SU-DHL-6 (cell line): Measurements from ENCODE around the gene SMCHD1.
"Not testable (repeated sequence)": the region's sequence is repeated elsewhere in the genome, so short reads cannot be mapped to it uniquely, and the experiment has no call there.

ENCODE experiments used
- H2AFZ ChIP-seq: fragments of 200-600 bp; sonication (generic); 2 replicates; pipeline ENCODE4 v1.6.1; 2014; ENCODE audit warnings: low read depth, mild to moderate bottlenecking, moderate library complexity, mixed read lengths, antibody characterized with exemption, low read length; ENCODE audit not compliant: severe bottlenecking
- H3F3A ChIP-seq: fragments of 200-600 bp; shearing (Covaris generic); 2 replicates; pipeline ENCODE4 v1.6.0; 2016; ENCODE audit warnings: antibody characterized with exemption, mild to moderate bottlenecking; ENCODE audit not compliant: insufficient read depth
- H3K27ac ChIP-seq: fragments of 200-600 bp; sonication (generic); 2 replicates; pipeline ENCODE4 v1.5.1; 2016; ENCODE audit warnings: low read depth, mild to moderate bottlenecking, low read length, moderate library complexity, mixed read lengths
- H3K27me3 ChIP-seq: fragments of 200-600 bp; sonication (generic), shearing (Covaris generic); 2 replicates; pipeline ENCODE4 v1.6.0; 2014; ENCODE audit warnings: mild to moderate bottlenecking, low read length
- H3K36me3 ChIP-seq: fragments of 200-600 bp; sonication (generic); 2 replicates; pipeline ENCODE4 v1.6.1; 2014; ENCODE audit warnings: mild to moderate bottlenecking, low read length, mixed read lengths
- H3K4me2 ChIP-seq: fragments of 300-600, 200-600 bp; shearing (Covaris generic), sonication (generic); 2 replicates; pipeline ENCODE4 v1.6.0; 2014; ENCODE audit warnings: low read length, low read depth, mild to moderate bottlenecking; ENCODE audit not compliant: poor library complexity, severe bottlenecking
- H3K4me3 ChIP-seq: fragments of 200-600 bp; sonication (generic); 2 replicates; pipeline ENCODE4 v1.5.1; 2014; ENCODE audit warnings: antibody characterized with exemption, low read length, mild to moderate bottlenecking, mixed read lengths; ENCODE audit not compliant: insufficient read depth, poor library complexity, severe bottlenecking
- H3K79me2 ChIP-seq: fragments of 200-600 bp; sonication (generic); 2 replicates; pipeline ENCODE4 v1.6.1; 2014; ENCODE audit warnings: mild to moderate bottlenecking, low read length, moderate library complexity; ENCODE audit not compliant: insufficient read depth
- H3K9ac ChIP-seq: fragments of 200-600 bp; sonication (generic); 2 replicates; pipeline ENCODE4 v1.7.0; 2014; ENCODE audit warnings: mild to moderate bottlenecking, low read length
- H3K9me2 ChIP-seq: fragments of 200-600 bp; sonication (generic); replicated peaks from 2 replicates; pipeline ENCODE4 v1.6.1; 2014; ENCODE audit warnings: low read length; ENCODE audit not compliant: insufficient read depth
- H3K9me3 ChIP-seq: fragments of 200-600 bp; sonication (generic); 2 replicates; pipeline ENCODE4 v1.6.1; 2014; ENCODE audit warnings: low read length, mixed read lengths; ENCODE audit not compliant: insufficient read depth
- H4K20me1 ChIP-seq: fragments of 200-600 bp; sonication (generic); 2 replicates; pipeline ENCODE4 v1.6.1; 2014; ENCODE audit warnings: low read depth, mild to moderate bottlenecking, antibody characterized with exemption, low read length, moderate library complexity, mixed read lengths
- CTCF ChIP-seq: fragments of 200-600 bp; sonication (generic); IDR thresholded peaks from one replicate; pipeline ENCODE4 v1.5.1; 2017; ENCODE audit warnings: antibody characterized with exemption, mild to moderate bottlenecking, low read length, moderate library complexity; ENCODE audit not compliant: insufficient read depth, poor library complexity, severe bottlenecking
- EZH2phosphoT487 ChIP-seq: fragments of 200-600 bp; sonication (generic), shearing (Covaris generic); conservative IDR thresholded peaks from 2 replicates; pipeline ENCODE4 v1.6.1; 2018; ENCODE audit warnings: mild to moderate bottlenecking, antibody characterized with exemption, low read length, moderate library complexity, mixed read lengths

The SMCHD1 gene

GRCh38 chr18:2826581-2826980, 171.1 kb downstream of the SMCHD1 start:
- H3K9ac ChIP-seq, result no peak overlapping the region
- H2AFZ ChIP-seq, result no peak overlapping the region
- no peak overlapping the region for H3K27ac ChIP-seq
- no peaks in the 10 kb centered on the region for H3K36me3 ChIP-seq
- H4K20me1 ChIP-seq, result no peaks in the 10 kb centered on the region
- no peaks in the 10 kb centered on the region for H3K79me2 ChIP-seq
- no peaks in the 10 kb centered on the region for H3K27me3 ChIP-seq
- H3K9me3 ChIP-seq, result no peaks in the 10 kb centered on the region
- no peaks in the 10 kb centered on the region for H3K9me2 ChIP-seq
- no peaks in the 10 kb centered on the region for H3F3A ChIP-seq
- no peak for TF ChIP-seq EZH2phosphoT487
- no peak for TF ChIP-seq CTCF
- no peak overlapping the region for H3K4me2 ChIP-seq
- no peak overlapping the region for H3K4me3 ChIP-seq

- Histone ChIP-seq H3K36me3 (no peaks in the 10 kb centered on the region), H3K4me3 (no peak overlapping the region), H3K9me3 (no peaks in the 10 kb centered on the region), H3K4me2 (no peak overlapping the region), H3F3A (no peaks in the 10 kb centered on the region), H3K27me3 (no peaks in the 10 kb centered on the region), H2AFZ (no peak overlapping the region), H3K79me2 (no peaks in the 10 kb centered on the region), H4K20me1 (no peaks in the 10 kb centered on the region), H3K27ac (no peak overlapping the region), H3K9ac (no peak overlapping the region), H3K9me2 (no peaks in the 10 kb centered on the region)
- no peak for TF ChIP-seq CTCF
Observed at GRCh38 chr18:2827061-2827460, 171.5 kb downstream of the SMCHD1 start.

GRCh38 chr18:2836118-2836517, 180.6 kb downstream of the SMCHD1 start:
- not testable (repeated sequence) for H3K36me3 ChIP-seq

GRCh38 chr18:2837290-2837689, 181.8 kb downstream of the SMCHD1 start:
- H3K9ac ChIP-seq, H3K9me3 ChIP-seq, H3K4me2 ChIP-seq, H3K27me3 ChIP-seq, H3K9me2 ChIP-seq, H3K79me2 ChIP-seq, H3F3A ChIP-seq, H3K36me3 ChIP-seq, H4K20me1 ChIP-seq, H3K27ac ChIP-seq, H3K4me3 ChIP-seq, H2AFZ ChIP-seq: not testable (repeated sequence)

More at GRCh38 chr18:2836118-2836517, 180.6 kb downstream of the SMCHD1 start:
- not testable (repeated sequence) for H3K79me2 ChIP-seq, H3K9me3 ChIP-seq, H4K20me1 ChIP-seq, H3K9me2 ChIP-seq, H3K4me2 ChIP-seq, H3K27me3 ChIP-seq, H3K9ac ChIP-seq, H2AFZ ChIP-seq, H3F3A ChIP-seq, H3K27ac ChIP-seq, H3K4me3 ChIP-seq
